Activated CD4-positive, alpha-beta T cell treated with anti-CD3 and anti-CD28 coated beads, Interleukin-2, Interleukin-4, amounts not matched to agents 100 ng/mL and 50 ng/mL, durations not matched to agents 16 hours and 8 hours (primary cell): ENCODE results near the gene MRI1.

ENCODE experiments used
- DNase-seq: peaks from one replicate; pipeline ENCODE4 v3.0.0-alpha.2; 2020; ENCODE audit warnings: low spot score

Gene MRI1

DNA sequence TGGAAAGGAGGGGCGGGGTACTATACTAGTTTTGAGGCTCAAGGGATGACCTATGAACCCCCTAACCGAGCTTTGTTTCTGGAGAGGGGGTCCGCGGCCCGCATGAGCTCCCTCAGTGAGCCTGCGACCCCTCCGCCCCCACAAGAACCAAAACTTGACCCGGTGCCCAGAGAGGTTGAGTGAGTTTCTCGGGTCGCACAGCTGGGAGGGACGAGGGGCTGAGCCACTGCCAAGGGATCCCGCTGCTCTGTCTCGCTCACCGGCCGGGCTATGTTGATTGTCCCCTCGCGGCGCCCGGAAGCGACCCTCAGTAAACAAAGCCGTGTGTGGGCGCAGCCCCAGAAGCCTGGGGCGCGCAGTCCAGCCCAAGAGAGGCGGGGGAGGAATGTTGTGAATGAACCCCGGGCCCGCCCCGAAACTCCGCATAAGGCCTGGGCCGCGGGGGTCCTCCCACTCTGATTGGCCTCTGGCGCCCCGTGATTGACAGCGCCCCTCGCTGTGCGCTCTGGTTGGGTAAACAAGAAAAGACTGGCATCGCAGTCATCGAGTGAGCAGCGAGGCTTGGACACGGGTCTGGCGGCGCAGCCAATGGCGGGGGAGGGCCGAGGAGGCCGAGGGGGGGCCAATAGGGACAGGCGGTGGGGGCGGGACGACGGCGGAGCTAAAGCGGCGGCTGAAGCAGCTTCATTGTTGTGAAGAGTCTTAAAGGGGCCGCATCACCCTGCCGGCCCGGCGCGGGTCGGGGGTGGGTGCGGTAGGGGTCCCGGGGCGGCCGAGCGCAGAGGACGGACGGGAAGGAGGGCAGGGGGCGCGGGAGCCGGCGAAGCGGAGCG, 30.7 kb downstream of the MRI1 start, which contains the start of gene ZSWIM4:
ZSWIM4 (plus strand) TSS at position 687 of the 833 bp plus-strand sequence. CDS start 206 bp downstream, outside the sequence.
- peak; percentile 99 for DNase-seq

DNA sequence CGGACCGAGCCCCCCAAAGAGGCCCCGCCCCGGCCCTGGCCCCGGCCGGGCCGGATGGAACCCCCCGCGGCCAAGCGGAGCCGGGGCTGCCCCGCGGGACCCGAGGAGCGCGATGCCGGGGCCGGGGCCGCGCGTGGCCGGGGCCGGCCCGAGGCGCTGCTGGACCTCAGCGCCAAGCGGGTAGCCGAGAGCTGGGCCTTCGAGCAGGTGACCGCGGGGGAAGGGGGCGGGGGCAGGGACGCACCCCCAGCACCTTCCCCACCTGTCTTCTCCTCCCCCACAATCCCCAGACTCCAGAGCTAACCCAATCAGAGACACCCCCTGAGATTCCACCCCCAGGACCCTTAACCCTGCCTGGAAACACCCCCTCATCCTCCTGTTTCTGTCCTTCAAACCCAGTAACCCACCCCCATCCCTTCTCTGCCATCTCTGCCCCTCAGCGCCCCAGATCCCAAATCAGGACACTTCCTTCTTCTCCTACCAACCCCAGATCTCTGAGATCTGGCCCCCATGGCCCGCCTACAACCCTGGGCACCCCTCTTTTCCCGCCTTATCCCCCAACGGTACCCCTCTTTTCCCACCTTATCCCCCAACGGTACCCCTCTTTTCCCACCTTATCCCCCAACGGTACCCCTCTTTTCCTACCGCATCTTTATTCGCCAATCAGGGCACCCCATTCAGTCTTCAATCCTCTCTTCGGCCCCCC, 31.4 kb downstream of the MRI1 start:
- no peak for DNase-seq

GRCh38 chr19:13796301-13797057, 32.2 kb downstream of the MRI1 start:
- no peak for DNase-seq

DNA sequence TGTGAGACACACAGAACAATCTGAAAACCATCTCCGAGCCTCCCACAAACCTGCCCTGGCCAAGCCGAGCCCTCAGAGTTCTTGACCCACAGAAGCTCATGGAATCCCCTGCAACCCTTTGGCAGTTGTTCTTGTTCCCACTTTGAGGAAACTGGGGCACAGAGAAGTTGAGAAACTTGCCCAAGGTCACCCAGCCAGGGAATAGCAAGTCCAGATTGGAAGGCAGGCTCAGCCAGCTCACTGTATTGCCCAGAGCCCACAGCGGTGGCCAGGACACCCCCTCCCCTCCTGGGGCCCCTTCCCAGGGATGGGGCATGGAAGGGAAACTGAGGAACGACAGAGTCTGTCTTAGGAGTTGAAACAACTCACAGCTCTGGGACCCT, 32.7 kb downstream of the MRI1 start:
- no peak for DNase-seq

DNA sequence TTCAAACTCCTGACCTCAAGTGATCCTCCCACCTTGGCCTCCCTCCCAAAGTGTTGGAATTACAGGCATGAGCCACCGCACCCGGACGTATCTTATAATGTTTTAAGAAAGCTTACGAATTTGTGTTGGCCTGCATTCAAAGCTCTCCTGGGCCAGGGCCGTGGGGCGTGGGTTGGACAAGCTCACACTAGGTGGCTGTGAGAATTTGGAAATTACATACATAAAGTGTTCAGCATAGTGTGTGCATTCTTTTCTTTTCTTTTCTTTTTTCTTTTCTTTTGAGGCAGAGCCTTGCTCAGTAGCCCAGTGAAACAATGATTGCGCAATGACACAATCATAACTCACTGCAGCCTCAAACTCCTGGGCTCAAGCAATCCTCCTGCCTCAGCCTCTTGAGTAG, 33.5 kb downstream of the MRI1 start:
- DNase-seq: no peak

DNA sequence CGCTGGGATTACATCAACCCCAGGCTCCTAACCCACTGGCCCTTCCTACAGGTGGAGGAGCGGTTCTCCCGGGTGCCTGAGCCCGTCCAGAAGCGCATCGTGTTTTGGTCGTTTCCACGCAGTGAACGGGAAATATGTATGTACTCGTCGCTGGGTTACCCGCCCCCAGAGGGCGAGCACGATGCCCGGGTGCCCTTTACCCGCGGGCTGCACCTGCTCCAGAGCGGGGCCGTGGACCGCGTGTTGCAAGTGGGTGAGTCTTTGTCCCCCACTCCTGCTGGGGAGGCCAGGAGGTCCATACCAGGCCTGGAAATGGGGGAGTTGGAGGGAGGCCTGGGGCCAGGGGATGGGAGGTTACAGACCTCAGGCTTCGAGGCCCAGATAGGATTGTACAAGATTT, 35.3 kb downstream of the MRI1 start:
- DNase-seq: no peak

DNA sequence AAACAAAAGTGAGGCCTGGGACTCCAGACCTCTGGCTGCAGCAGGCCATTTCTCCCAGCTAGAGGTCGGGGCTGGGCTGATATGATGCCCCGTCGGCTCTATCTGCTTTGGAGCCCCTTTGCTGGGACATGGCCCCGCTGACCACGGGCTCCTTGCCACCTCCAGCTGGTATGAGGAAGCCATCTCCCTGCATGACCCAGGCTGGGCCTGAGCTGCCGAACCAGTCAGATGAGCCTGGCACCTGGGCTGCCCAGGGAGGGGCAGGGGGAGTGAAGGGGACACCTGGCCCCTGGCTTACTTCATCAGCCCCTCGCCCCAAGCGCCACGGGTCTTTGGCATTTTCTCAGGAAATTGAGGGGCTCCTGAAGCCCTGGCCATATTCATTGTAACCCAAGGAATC, 38.7 kb downstream of the MRI1 start:
- no peak for DNase-seq

DNA sequence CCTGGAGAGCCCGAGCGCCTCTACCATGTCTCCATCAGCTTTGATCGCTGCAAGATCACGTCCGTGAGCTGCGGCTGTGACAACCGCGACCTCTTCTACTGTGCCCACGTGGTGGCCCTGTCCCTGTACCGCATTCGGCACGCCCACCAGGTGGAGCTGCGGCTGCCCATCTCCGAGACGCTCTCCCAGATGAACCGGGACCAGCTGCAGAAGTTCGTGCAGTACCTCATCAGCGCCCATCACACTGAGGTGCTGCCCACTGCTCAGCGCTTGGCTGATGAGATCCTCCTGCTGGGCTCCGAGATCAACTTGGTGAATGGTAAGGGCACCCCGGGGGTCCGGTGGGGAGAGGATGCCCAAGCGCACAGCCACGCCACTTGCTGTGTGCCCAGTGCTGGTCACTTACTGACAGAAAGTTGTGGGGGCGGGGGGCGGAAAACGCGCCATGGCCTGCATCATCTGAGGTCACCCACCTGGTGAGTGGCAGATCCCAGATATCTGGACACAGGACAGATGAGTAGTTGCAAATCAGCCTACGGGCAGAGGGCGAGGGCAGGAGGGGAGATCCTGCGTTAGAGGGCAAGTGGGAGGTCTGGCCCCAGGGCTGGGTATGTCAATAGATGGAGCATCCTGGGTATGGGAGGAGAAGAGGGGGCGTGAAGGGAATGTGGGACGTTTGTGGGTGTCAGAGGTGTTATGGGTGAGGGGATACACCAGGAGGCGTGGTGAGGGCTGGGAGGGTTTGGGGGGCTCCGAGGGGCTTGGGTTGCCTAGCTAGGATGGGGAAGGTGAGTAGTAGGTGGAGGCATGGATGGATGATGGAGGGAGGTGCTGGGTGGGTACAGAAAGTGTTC, 40.7 kb downstream of the MRI1 start:
- no peak for DNase-seq

- no peak for DNase-seq
These were observed 42.4 kb downstream of the MRI1 start for GRCh38 chr19:13806728-13807127.

GRCh38 chr19:13807421-13808021, 43.2 kb downstream of the MRI1 start:
- DNase-seq: no peak

DNA sequence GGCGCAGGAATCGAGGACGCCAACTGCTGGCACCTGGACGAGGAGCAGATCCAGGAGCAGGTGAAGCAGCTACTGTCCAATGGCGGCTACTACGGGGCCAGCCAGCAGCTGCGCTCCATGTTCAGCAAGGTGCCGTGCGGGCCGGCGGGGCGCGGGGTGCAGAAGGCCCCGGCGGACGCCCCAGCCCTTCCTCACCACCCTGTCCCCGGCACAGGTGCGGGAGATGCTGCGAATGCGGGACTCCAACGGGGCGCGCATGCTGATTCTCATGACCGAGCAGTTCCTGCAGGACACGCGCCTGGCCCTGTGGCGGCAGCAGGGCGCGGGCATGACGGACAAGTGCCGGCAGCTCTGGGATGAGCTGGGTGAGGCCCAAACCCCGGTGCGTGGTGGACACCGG, 44.5 kb downstream of the MRI1 start:
- DNase-seq: no peak

GRCh38 chr19:13812544-13812943, 48.2 kb downstream of the MRI1 start:
- DNase-seq: no peak

GRCh38 chr19:13813147-13813546, 48.8 kb downstream of the MRI1 start:
- DNase-seq: no peak

DNA sequence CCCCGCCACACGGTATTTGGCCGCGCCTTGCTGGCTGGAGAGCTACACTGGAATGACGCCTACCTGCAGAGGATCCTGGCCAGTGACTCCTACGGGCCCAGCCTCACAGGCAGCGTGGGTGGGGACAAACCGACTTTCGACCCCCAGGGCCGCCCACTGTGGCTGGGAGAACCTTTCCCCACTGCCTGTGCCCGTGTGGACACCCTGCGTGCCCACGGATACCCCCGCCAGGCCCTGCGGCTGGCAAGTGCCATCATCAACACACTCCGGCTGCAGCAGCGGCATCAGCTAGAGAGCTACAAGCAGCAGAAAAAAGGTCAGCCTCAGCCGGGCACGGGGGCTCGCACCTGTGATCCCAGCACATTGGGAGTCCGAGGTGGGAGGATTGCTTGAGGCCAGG, 50.2 kb downstream of the MRI1 start:
- DNase-seq: no peak

DNA sequence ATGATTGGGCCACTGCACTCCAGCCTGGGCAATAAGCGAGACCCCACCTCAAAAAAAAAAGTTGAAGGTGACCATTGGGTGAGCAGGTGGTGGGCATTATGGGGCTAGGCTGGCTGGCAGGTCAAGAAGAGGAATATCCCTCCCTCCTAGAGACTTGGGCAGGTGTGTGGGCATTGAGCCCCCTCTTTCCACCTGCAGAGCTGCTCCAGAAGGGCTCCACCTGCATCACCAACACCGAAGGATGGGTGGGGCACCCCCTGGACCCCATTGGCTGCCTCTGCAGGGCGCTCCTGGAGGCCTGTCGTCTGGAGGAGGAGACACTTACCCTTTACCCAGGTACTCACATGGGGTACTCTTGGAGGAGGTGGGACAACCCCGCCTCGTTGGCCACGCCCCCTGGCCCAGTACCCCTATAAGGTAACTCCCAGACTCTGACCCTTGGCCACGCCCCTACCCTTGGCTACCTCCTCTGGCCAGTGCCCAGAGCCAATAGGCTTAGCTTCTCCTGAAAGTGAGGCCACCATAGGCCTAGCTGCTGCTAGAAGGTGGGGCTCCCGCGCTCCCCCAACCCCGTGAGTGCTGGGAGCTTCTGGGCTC, 52.8 kb downstream of the MRI1 start:
- no peak for DNase-seq

GRCh38 chr19:13817615-13818371, 53.5 kb downstream of the MRI1 start:
- no peak for DNase-seq

DNA sequence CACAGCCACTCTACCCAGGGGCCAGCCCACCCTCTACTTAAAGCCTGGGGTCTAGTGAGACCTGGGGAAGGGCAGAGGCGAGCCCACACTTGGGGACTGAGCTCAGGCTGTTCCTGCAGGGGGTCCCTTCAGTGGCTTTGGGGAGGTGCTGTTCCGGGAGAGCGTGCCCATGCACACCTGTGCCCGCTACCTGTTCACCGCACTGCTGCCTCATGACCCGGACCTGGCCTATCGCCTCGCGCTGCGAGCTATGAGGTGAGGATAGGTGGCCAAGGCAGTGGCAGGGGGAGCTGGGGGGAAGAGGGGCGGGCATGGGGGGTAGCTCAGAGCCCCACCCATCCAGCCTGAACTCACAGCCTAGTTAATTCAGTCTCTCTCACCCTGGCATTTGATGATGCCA, 54.9 kb downstream of the MRI1 start:
- no peak for DNase-seq

GRCh38 chr19:13821292-13821691, 57.0 kb downstream of the MRI1 start:
- DNase-seq: no peak

DNA sequence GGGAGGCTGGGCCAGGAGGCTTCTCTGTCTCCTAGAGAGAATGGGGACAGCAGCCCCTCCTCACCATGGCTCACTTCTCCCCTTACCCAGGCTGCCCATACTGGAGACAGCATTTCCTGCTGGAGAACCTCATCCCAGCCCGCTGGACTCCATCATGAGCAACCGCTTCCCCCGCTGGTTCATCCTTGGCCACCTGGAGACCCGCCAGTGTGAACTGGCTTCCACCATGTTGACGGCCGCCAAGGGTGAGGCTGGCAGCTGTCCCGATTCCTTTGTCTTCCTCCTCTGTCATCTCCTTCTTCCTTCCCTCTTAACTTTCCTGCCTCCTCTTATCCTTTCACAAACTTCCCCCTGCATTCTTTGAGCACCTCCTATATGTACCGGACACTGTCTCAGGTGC, 58.9 kb downstream of the MRI1 start:
- DNase-seq: no peak
